Neutrophil (primary cell): Measurements from ENCODE around the gene INTS1.

Experiments
- H3K27ac ChIP-seq: fragments of 200-600 bp; sonication (generic); 2 replicates; pipeline ENCODE4 v1.5.1; 2016; ENCODE audit warnings: mild to moderate bottlenecking, moderate library complexity
- H3K27me3 ChIP-seq: fragments of 200-600 bp; sonication (generic); 2 replicates; pipeline ENCODE4 v1.6.0; 2016; ENCODE audit warnings: mild to moderate bottlenecking
- H3K36me3 ChIP-seq: fragments of 200-600 bp; sonication (generic); 2 replicates; pipeline ENCODE4 v1.5.1; 2017
- H3K4me1 ChIP-seq, 2 experiments: fragments of 200-600 bp in 1 of 2; sonication (generic) in 1 of 2; 1 replicate in 1 of 2; 2 replicates in 1 of 2; pipeline versions ENCODE4 v1.5.1 to v1.6.1; 2013 to 2016; ENCODE audit warnings: low read depth in 1 of 2, low read length in 1 of 2, mild to moderate bottlenecking in 1 of 2, moderate library complexity in 1 of 2; ENCODE audit not compliant: control insufficient read depth in 1 of 2, insufficient read depth in 1 of 2
- H3K4me3 ChIP-seq, 2 experiments: fragments of 200-600 bp in 1 of 2; sonication (generic) in 1 of 2; 1 replicate in 1 of 2; 2 replicates in 1 of 2; pipeline ENCODE4 v1.5.1; 2013 to 2016; ENCODE audit warnings: low read depth in 1 of 2, low read length in 1 of 2, mild to moderate bottlenecking in 1 of 2, moderate library complexity in 1 of 2
- H3K9me3 ChIP-seq: fragments of 200-600 bp; sonication (generic); 2 replicates; pipeline ENCODE4 v1.5.1; 2016
- TF ChIP-seq, protein P1 (sequence below): fragments of 200-600 bp; sonication (generic); IDR thresholded peaks from 2 replicates; pipeline ENCODE4 v1.5.1; 2016; ENCODE audit warnings: antibody characterized with exemption

INTS1 gene

DNA sequence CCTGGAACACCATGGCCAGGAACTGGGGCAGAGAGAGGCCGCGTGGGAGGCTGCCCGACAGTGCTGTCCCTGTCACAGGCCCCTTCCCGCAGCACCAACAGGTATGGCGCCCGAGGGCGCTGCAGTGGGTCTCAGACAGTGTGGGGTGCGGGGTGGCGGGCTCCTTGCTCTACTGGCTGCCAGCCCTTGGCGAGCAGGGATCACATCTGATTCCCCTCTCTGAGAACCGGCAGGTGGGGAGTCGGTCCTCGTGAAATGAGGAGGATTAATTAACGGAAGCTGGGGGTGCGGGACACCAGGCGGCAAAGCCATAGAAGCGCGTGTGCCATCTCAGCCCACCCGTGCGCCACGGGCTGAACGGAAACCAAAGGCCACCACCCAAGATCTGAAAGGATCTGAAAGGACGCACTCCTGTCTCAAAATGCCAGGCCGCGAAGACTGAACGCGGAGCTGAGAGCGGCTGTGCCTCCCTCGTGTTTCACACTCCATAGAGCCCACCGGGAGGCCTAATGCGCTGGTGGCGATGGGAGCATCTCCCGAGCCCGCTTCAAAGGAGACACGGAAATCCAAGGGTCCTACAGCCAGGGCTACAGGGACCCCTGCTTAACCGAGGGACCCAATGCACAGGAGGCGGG lies 6.8 kb downstream of the INTS1 start:
- Histone ChIP-seq H3K36me3 (peaks cover 100% of the 10 kb centered on the region), H3K9me3 (no peaks in the 10 kb centered on the region), H3K27ac (no peak overlapping the region), H3K4me3 (no peak overlapping the region), H3K4me1 (no peaks in the 10 kb centered on the region), H3K27me3 (no peaks in the 10 kb centered on the region)
- TF ChIP-seq, protein P1, sequence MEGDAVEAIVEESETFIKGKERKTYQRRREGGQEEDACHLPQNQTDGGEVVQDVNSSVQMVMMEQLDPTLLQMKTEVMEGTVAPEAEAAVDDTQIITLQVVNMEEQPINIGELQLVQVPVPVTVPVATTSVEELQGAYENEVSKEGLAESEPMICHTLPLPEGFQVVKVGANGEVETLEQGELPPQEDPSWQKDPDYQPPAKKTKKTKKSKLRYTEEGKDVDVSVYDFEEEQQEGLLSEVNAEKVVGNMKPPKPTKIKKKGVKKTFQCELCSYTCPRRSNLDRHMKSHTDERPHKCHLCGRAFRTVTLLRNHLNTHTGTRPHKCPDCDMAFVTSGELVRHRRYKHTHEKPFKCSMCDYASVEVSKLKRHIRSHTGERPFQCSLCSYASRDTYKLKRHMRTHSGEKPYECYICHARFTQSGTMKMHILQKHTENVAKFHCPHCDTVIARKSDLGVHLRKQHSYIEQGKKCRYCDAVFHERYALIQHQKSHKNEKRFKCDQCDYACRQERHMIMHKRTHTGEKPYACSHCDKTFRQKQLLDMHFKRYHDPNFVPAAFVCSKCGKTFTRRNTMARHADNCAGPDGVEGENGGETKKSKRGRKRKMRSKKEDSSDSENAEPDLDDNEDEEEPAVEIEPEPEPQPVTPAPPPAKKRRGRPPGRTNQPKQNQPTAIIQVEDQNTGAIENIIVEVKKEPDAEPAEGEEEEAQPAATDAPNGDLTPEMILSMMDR = no peak

DNA sequence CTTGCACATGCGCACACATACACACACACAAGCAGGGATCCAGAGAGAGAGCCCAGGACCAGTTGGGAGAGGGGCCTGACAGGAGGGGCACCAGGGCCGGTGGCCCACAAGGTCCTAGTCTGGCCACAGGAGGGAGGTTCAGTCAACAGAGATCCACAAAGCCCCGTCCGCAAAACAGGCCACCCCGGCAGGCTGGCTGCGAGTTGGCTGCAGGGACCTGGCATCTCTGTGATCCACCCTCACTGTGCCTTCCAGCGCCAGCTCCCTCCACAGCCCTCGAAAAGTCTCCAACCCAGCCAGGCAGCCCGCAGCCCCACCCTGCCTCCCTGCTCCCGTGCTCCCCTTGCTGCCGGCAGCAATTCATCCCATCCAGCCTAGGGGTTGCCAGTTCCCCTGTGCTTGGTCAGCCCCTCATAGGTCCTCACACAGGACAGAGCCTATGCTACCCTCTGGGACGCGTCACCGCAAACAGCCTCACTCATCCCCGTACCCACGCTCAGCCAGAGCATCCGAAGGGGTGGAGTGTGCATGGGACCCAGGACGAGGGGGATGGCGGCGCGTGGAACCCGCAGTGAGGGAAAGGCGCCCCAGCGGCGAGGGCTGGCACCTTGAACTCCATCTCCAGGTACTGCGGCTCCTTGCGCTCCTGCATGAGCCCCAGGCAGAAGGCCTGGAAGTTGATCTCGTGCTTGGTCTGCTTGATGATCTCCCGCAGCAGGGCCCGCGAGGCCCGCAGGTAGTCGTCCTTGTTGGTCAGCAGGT lies 7.5 kb downstream of the INTS1 start:
- Histone ChIP-seq H3K4me3 (no peak overlapping the region), H3K4me1 (no peaks in the 10 kb centered on the region), H3K27me3 (no peaks in the 10 kb centered on the region), H3K27ac (no peak overlapping the region), H3K36me3 (peaks cover 100% of the 10 kb centered on the region), H3K9me3 (no peaks in the 10 kb centered on the region)
- TF ChIP-seq, protein P1 = no peak

DNA sequence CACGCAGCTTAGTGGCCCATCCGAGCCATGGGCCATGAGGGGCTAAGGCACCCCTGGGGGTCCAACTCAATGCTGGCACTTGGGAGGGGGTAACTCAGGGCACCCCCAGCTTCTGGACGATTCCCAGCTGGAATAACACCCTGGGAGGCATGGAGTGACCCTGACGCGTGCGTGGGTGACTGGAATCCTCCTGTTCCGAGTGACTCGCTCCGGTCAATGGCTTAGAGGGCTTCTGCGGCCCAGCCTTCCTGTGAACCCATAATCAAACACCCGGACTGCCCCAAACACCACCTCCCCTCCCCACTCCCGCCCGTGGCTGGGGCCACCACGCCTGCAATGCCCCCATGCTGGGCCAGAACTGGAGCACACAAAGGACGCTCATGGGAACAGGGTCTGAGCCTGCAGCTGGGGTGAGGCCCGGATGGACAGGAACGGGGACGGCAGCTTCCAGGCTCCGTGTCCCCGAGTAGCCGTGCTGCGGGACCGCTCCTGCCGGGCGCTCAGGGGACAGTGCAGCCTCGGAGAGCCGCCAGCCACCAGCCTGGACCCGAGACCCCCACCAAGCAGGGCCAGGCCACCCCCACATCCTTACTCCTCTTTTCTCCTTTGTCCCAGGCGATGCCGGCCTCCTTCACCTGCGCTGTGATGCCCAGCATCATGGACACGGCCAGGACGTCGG lies 8.5 kb downstream of the INTS1 start:
- Histone ChIP-seq H3K9me3 (no peaks in the 10 kb centered on the region), H3K27me3 (no peaks in the 10 kb centered on the region), H3K4me1 (no peaks in the 10 kb centered on the region), H3K36me3 (peaks cover 100% of the 10 kb centered on the region), H3K27ac (no peak overlapping the region), H3K4me3 (no peak overlapping the region)
- TF ChIP-seq, protein P1 = no peak

GRCh38 chr7:1494866-1495563 lies 9.2 kb downstream of the INTS1 start:
- Histone ChIP-seq H3K4me1 (no peaks in the 10 kb centered on the region), H3K9me3 (no peaks in the 10 kb centered on the region), H3K36me3 (peaks cover 100% of the 10 kb centered on the region), H3K4me3 (no peak overlapping the region), H3K27ac (no peak overlapping the region), H3K27me3 (no peaks in the 10 kb centered on the region)
- TF ChIP-seq, protein P1 = no peak

DNA sequence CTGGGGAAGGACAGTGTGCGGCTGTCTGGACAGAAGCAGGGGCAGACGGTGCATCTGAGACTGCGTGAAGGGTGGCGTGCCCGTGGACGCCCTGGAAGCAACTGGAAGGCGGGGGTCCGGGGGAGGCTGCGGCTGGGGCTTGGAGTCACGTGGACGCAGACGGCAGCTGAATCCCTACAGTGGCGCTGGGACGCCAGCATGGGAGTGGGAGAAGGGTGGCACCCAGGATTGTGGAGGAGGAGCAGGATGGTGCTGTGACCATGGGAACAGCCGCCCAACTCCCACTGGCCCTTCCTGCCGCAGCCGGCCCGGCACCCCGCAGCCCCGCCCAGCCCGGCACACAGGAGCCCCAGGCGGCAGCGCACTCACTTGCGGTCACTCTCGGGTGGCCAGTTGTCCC lies 9.7 kb downstream of the INTS1 start:
- H3K27ac ChIP-seq = no peak overlapping the region
- no peaks in the 10 kb centered on the region for H3K27me3 ChIP-seq
- no peak overlapping the region for H3K4me3 ChIP-seq
- TF ChIP-seq, protein P1 = no peak
- H3K4me1 ChIP-seq = no peaks in the 10 kb centered on the region
- peaks cover 100% of the 10 kb centered on the region for H3K36me3 ChIP-seq
- no peaks in the 10 kb centered on the region for H3K9me3 ChIP-seq
